ENCODE measurements around the gene ZBED6. TPM values are rescaled to one million over a fixed set of nuclear protein-coding genes. Genes with fewer than 3 reads are reported as not detected.

The ZBED6 gene
- total RNA-seq, 1 experiment from 2014 or later: 13.1 TPM

DNA sequence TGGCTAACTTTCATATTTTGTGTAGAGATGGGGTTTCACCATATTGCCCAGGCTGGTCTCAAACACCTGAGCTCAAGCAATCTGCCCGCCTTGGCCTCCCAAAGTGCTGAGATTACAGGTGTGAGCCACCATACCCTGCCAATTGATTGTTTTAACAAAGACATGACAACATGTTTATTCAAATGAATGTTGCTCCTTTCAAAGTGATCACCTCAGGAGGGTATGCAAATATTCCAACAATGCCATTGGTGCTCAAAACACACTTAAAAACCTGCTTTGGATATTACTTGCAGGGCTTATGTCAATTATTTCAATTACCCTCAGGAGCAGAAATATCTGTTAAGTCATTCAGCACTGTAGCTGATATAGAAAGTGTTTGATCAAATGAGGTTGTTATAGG, 22.6 kb upstream of the ZBED6 start:
- no peaks in the 10 kb centered on the region for H3K9me3 ChIP-seq (ENCODE audit: control insufficient read depth, low read depth, low read length)
- WGBS (ENCODE audit: extremely low coverage, insufficient read length, low lambda C conversion rate): no CpG with 5 or more reads among the region's 1 CpG
- H3K27me3 ChIP-seq (ENCODE audit: insufficient read depth, low read length): no peaks in the 10 kb centered on the region
- no peak overlapping the region for H2AFZ ChIP-seq (ENCODE audit: low read length)
- H3K27ac ChIP-seq (ENCODE audit: insufficient read length, low read depth, low read length): no peak overlapping the region
- TF ChIP-seq, protein P1, sequence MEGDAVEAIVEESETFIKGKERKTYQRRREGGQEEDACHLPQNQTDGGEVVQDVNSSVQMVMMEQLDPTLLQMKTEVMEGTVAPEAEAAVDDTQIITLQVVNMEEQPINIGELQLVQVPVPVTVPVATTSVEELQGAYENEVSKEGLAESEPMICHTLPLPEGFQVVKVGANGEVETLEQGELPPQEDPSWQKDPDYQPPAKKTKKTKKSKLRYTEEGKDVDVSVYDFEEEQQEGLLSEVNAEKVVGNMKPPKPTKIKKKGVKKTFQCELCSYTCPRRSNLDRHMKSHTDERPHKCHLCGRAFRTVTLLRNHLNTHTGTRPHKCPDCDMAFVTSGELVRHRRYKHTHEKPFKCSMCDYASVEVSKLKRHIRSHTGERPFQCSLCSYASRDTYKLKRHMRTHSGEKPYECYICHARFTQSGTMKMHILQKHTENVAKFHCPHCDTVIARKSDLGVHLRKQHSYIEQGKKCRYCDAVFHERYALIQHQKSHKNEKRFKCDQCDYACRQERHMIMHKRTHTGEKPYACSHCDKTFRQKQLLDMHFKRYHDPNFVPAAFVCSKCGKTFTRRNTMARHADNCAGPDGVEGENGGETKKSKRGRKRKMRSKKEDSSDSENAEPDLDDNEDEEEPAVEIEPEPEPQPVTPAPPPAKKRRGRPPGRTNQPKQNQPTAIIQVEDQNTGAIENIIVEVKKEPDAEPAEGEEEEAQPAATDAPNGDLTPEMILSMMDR (conservative IDR thresholded peaks at IDR 0.05): no peak
- peaks cover 10 to 32% of the 10 kb centered on the region in 2 experiments; a peak in 3 of 4 replicates for H3K4me1 Mint-ChIP-seq
- peaks cover 0 to 3% of the 10 kb centered on the region in 2 experiments; a peak in 1 of 5 replicates for H3K9me3 Mint-ChIP-seq
- no peak overlapping the region for H3T11ph ChIP-seq (ENCODE audit: low read length)
- no peak overlapping the region for H2BK12ac ChIP-seq (ENCODE audit: insufficient read length, low read depth, low read length)
- no peak overlapping the region for H2BK5ac ChIP-seq (ENCODE audit: insufficient read length, low read length)
- no peak overlapping the region for H3K4ac ChIP-seq (ENCODE audit: low read depth, low read length)
- H3K79me1 ChIP-seq (ENCODE audit: insufficient read depth, low read depth, low read length, poor library complexity, severe bottlenecking): no peaks in the 10 kb centered on the region
- no peak for DNase-seq
- no peak overlapping the region for H3K23ac ChIP-seq (ENCODE audit: insufficient read length, low read depth, low read length)
- no peak overlapping the region for H3K4me2 ChIP-seq (ENCODE audit: insufficient read depth, insufficient read length, low read length)
- H3K27ac Mint-ChIP-seq: no peak overlapping the region; a peak in 1 of 7 replicates
- no peak overlapping the region for H2BK15ac ChIP-seq (ENCODE audit: low read depth, low read length)
- H2BK20ac ChIP-seq (ENCODE audit: low read depth, low read length, poor library complexity, severe bottlenecking): no peak overlapping the region
- H3K56ac ChIP-seq (ENCODE audit: insufficient read length, low read depth, low read length): no peak overlapping the region
- no peak overlapping the region for H3K18ac ChIP-seq (ENCODE audit: insufficient read length, low read depth, low read length)
- no peaks in the 10 kb centered on the region for H3K23me2 ChIP-seq (ENCODE audit: insufficient read length, low read depth, low read length, poor library complexity, severe bottlenecking)
- H3K36me3 Mint-ChIP-seq (ENCODE audit: insufficient read depth in 1 of 3, low read depth in 3 of 3): 0 out of 7 replicates have a peak, but pooled peaks cover 0 to 2% (median 0%) of the 10 kb centered on the region in 3 experiments
- H4K8ac ChIP-seq (replicated peaks; ENCODE audit: insufficient read length, low read depth, low read length): no peak overlapping the region
- no peak overlapping the region for H3K14ac ChIP-seq (ENCODE audit: insufficient read depth, low read length)
- H3K79me2 ChIP-seq (ENCODE audit: insufficient read depth, low read length): no peaks in the 10 kb centered on the region
- H2AK5ac ChIP-seq (ENCODE audit: insufficient read length, low read length): no peak overlapping the region
- H4K91ac ChIP-seq (ENCODE audit: insufficient read length, low read depth, low read length): no peak overlapping the region
- no peak overlapping the region for H2BK120ac ChIP-seq (ENCODE audit: low read depth, low read length, poor library complexity, severe bottlenecking)
- H3K4me3 Mint-ChIP-seq: no peak overlapping the region
- H4K20me1 ChIP-seq (ENCODE audit: control insufficient read depth, insufficient read depth, insufficient read length): no peaks in the 10 kb centered on the region
- H4K5ac ChIP-seq (ENCODE audit: insufficient read length, low read depth, low read length): no peak overlapping the region
- no peaks in the 10 kb centered on the region for H3K27me3 Mint-ChIP-seq (ENCODE audit: low read depth)
- no peaks in the 10 kb centered on the region; the same call in 1 of the 2 replicates for H3K4me1 ChIP-seq (ENCODE audit: insufficient read depth, low read length)
- H3K9ac ChIP-seq (ENCODE audit: extremely low read depth, insufficient read length, low read length): no peak overlapping the region

Measured in H9 (cell line).